Tibial nerve (tissue), 4 donors: ENCODE results near the gene NAA60.
"Not testable (repeated sequence)": the region's sequence is repeated elsewhere in the genome, so short reads cannot be mapped to it uniquely, and the experiment has no call there.

ENCODE experiments used
- EP300 ChIP-seq, 2 donors: sonication (generic); formaldehyde crosslinking; IDR thresholded peaks; one replicate each; pipeline ENCODE4 v1.6.1; 2017; ENCODE audit warnings: antibody characterized with exemption in 2 of 2, mild to moderate bottlenecking in 1 of 2
- POLR2A ChIP-seq, 2 donors: fragments of 450-650 bp; IDR thresholded peaks; one replicate each; pipeline ENCODE4 v1.6.1; 2017; ENCODE audit warnings: antibody characterized with exemption in 2 of 2, mild to moderate bottlenecking in 2 of 2, moderate library complexity in 2 of 2
- TF ChIP-seq, protein P1 (sequence below), 5 experiments: fragments of 200-600 bp in 3 of 5; fragments of 450-650 bp in 2 of 5; sonication (generic) in 3 of 5; IDR thresholded peaks; one replicate each; pipeline ENCODE4 v1.5.1; 2016 to 2019; ENCODE audit warnings: antibody characterized with exemption in 5 of 5, mild to moderate bottlenecking in 3 of 5, moderate library complexity in 2 of 5

DNA sequence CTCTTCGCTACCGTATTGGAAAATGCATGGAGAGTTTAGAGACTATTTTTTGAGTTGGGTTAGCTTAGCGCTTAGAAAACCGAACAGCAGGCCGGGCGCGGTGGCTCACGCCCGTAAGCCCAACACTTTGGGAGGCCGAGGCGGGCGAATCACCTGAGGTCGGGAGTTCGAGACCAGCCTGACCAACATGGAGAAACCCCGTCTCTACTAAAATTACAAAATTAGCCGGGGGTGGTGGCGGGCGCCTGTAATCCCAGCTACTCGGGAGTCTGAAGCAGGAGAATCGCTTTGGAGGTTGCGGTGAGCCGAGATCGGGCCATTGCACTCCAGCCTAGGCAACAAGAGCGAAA, 57.9 kb downstream of the NAA60 start:
- not testable (repeated sequence) for TF ChIP-seq EP300, POLR2A (IDR thresholded peaks at IDR 0.05)
- TF ChIP-seq, protein P1, sequence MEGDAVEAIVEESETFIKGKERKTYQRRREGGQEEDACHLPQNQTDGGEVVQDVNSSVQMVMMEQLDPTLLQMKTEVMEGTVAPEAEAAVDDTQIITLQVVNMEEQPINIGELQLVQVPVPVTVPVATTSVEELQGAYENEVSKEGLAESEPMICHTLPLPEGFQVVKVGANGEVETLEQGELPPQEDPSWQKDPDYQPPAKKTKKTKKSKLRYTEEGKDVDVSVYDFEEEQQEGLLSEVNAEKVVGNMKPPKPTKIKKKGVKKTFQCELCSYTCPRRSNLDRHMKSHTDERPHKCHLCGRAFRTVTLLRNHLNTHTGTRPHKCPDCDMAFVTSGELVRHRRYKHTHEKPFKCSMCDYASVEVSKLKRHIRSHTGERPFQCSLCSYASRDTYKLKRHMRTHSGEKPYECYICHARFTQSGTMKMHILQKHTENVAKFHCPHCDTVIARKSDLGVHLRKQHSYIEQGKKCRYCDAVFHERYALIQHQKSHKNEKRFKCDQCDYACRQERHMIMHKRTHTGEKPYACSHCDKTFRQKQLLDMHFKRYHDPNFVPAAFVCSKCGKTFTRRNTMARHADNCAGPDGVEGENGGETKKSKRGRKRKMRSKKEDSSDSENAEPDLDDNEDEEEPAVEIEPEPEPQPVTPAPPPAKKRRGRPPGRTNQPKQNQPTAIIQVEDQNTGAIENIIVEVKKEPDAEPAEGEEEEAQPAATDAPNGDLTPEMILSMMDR (IDR thresholded peaks at IDR 0.05) = not testable (repeated sequence)
